ENCODE measurements around the gene CACNA1I.

The CACNA1I gene

DNA sequence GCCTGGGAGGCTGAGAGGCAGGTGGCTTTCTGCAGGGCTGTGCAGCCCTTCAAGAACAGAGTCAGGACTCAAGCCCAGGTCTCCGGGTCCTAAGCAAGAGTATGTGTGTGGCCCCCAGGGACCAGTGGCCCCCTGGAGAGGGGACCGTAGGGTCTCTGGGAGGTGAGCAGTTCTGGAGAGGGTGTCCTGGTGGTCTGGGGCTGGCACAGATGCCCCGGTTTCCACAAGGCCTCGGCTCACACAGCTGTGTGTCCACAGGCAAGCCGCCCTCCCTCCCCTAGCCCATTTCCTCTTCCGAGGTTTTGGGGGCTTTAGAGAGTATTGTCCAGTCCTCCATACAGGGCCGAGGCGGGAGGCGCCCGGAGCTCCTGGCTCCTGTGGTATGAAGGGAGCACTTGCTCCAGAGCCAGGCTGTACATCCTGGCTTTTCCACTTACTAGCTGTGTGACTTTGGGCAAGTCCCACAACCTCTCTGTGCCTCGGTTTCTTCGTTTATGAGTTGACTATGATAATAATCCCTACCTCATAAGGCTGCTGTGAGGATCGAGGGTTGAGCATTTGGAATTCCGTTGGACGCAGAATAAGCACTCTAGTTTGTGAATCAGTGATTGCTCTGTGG, 34.6 kb upstream of the CACNA1I start:
- no peak for DNase-seq (ENCODE audit: low read depth)

DNA sequence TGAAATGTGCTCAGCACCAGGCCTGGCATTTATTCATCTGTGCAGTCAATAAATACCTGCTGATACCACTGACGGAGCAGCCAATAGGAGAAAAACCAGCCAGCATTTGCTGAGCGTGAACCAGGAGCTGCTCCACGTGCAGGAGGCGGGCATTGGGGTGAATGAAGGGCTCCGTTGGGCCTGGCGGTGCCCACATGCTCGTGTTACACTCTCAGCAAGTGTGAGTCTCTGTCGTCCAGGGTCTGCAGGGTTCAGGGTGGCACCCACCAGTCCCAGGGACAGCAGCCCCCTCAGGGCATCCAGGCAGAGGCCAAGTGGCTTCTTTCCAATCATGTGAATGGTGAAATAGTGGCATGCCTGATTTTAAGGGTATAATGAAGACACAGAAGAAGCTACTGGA, 33.8 kb upstream of the CACNA1I start:
- no peak for DNase-seq (ENCODE audit: low read depth)

DNA sequence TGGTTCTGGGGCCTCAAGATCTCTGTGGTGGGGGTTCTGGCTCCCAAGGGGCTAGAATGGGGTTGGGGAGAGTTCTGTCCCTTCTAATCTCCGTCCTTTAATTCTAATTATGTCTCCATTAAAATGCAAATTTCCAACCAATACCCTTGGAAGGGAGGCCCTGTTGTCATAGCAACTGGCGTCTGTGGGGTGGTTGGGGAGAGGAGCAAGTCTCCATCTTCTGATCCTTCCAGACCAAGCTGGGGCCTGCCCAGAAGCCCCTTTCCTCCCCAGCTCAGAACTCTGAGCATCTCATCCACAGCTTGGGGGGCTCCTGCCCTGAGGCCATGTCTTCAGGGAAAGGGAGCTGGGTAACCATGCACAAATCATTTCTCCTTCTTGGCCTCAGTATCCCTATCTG, 32.6 kb upstream of the CACNA1I start:
- no peak for DNase-seq (ENCODE audit: low read depth)

DNA sequence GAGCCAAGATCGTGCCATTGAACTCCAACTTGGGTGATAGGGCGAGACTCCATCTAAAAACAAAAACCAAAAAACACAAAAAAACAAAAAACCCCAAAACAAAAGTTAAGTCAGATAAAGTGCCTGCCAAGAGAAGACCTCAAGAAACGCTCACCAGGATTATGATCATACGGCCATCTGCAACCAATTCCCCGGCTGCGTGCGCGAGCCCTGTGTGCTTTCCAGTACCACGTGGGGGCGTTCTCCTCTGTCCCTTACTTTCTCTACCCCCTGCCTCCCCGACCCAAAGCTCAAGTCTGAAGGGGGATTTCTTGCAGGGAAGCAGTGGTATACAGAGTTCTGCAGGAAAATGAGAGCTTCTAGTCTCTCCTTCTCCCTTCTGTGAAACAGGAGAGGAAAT, 27.5 kb upstream of the CACNA1I start:
- no peak for DNase-seq (ENCODE audit: low read depth)

DNA sequence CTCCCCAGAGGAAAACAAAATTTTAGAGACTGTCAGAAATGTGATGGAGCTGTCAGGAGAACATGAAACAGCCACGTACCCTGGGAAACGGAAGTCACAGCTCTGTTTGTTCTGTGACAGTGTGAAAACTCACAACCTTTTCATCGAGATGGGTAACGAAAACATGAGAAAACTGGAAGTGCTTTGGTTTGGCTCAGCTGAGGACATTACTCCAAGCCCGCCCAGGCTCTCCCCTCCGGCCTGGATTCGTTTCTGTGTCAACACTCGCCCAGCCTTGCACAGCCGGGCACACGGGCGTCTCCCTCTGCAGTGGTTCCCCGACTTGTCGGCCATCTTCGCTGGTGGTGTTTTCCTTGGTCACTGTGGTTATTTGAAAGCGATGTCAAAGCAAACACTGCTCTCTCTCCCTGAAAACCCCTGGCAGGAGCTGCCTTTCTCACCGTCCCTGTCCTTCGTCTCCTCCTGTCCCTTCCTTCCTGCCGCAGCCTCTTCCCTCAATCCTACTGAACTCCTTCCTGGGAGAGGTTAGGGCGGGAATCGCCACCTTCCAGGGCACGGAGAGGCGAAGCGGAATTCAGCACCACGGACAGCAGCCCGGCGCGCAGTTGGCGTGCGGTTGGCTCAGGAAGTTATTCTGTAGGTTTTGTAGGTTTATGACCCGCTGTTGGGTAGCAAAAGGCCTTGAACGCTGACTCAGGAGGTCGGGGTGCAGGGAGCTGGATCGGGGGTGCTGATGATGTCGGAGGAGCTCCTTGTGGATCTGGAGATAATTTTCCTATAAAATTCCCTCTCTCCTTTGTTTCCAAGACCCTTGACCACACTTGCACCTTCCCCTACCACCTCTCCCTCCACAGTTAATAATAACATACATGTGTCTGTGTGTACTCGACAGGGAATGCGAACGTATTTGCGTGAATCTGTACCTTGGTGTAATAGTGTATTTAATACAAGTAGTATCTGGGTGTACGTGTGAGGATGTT, 24.9 kb upstream of the CACNA1I start:
- peak; percentile 61 for DNase-seq (ENCODE audit: low read depth)

DNA sequence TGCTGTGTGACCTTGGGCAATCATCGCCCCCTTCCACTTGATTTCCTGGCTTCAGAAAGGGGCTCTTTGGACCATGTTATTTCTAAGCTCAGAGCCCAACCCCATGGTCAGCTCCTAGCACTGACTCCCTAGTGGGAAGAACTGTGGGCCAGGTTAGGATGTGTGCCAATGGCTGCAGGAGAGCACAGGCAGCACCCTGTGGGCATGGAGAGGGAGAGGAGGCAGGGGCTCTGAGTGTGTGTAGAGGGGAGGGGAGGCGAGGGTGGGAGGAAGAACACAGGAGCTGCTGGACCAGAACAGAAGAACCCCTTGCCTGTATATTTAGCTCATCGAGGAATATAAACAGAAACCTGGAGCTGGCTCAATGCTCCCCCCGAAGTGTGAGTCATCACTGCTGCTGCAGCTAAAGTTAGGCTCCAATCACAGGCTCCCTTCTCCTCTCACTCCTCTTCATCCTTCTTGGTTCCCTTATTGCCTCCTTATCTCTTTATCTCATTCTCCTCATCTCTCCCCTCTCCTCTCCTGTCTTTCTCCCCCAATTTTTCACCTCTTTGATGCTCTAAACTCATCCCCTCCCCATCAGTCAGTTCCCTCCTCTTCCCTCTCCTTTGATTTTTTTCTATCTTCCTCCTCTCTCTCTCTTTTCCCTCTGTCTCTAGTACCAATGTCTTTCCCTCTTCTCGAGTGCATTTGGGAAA, 23.5 kb upstream of the CACNA1I start:
- no peak for DNase-seq (ENCODE audit: low read depth)

DNA sequence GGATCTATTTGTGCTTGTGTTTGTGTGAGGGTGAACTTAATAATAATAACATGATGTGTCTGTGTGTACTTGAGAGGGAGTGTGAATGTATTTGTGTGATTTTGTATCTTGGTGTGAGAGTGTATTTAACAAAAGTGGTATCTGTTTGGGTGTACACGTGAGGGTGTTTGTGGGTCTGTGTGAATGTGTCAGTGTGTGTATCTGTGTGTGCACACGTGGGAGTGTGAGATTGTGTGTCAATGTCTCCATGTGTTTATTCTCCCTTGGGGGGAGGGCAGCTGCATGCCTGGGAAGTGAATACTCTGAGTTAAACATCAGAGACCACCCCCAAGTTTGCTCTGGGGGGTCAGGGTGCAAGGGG, 23.0 kb upstream of the CACNA1I start:
- no peak for DNase-seq (ENCODE audit: low read depth)

DNA sequence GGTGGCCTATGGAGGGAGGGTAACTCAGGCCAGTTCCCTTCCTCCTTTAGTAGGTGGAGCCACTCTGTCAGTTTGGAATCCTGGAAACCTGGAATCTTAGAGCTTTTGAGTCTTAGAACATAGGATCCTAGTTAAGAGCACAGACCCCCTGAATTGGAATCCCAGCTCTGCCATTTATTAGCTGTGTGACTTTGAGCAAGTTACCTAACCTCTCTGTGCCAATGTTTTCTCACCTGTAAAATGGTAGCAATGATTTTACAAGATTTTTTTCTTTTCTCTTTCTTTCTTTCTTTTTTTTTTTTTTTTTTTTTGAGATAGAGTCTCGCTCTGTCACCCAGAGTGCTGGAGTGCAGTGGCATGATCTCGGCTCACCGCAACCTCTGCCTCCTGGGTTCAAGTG, 17.1 kb upstream of the CACNA1I start:
- DNase-seq (ENCODE audit: low read depth): no peak

DNA sequence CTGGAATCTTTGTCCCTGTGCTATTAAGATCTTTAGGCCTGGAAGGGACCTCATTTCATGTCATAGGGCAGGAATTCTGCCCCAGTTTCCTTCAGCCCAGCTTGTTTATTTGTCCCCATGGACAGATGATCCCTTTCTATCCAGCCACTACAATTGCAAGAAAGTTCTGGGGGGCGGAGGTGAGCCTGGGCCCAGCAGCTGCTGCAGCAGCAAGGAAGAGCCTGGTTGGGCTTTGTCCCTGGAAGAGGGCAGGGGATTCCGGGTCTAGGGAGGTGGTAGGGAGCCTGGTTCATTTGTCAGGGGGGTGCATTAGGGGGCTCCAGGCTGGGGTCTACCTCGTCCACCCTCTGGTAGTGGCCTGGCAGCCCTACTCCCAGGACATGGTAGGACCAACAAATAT, 16.4 kb upstream of the CACNA1I start:
- no peak for DNase-seq (ENCODE audit: low read depth)

DNA sequence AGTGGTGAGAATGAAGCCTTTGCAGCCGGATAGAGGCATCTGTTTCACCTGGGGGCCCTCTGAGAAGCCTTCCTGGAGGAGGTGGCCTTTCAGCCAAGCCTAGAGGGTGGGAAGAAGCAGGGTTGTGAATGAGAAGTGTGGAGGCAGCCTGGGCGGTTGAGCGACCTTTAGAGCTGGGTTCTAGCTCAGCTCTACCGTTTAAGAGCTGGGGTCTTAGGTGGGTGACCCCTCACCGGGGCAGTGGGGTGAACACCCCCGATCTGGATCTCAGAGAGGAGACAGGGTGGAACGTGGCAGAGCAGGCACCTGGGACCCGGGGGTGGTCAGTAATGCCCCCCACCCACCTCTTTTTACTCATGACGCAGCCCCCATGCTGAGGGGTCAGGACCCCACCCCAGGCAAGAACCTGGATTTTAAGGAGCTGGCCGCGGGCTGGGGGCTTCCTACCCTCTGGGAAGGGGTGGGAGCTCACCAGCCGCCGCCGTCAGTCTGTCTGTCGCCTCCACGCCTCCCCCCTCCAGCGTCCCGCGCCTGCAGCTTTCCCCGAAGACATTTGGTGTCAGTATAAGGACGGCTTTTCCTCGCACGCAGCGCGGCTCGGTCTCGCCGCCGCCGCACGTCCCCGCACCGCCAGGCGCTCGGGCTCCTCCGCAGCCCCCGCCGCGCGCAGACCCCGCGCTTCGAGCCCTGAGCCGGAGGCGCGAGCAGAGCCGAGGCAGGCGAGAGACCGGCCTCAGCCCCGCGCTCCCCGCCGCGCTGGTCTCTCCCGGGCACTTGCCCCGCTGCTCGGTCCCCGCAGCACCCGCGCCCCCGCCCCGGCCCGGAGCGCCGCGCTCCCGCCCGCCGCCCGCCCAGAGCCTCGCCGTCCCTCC, 13.3 kb upstream of the CACNA1I start:
- DNase-seq (ENCODE audit: low read depth): peak; percentile 18

DNA sequence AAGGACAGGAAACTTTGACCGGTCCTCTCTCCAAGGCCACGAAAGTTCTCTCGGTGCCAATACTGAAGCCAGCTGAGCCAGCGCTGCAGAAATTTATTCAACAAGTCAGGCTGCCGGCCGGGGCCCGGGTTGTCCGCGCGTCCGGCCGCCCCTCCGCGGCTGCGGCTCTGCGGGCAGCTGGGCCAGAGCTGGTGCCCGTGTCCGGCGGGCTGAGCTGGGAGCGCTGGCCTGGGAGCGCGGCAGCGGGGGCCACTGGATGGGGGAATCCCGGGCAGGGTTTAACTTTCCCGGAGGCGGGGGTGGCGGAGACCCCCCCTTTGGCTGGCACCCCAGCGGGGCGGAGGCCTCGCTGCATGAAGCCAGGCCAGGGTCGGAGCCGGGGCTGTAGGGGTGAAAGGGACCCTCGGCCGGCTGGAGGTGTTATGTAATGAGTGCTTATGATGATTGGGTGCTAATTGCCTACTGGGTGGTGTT, 12.3 kb upstream of the CACNA1I start:
- DNase-seq (ENCODE audit: low read depth): no peak

DNA sequence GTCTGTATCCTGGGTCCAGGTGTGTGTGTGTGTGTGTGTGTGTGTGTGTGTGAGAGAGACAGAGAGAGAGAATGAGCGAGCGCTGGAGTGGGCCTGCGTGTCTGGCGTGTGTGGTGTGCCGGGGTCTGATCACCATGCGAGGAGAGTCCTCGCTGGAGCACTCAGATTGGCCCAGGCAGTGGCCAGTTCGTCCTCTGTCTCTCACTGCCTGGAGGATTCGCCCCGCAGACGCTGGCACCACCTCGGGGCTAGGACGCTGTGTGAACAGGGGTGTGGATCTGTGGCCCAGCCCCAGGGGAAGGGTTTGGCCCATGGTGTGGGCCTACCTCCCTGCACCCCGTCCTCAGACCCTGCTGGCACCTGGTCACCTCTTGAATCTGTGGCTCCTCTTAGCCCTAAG, 11.6 kb upstream of the CACNA1I start:
- no peak for DNase-seq (ENCODE audit: low read depth)

DNA sequence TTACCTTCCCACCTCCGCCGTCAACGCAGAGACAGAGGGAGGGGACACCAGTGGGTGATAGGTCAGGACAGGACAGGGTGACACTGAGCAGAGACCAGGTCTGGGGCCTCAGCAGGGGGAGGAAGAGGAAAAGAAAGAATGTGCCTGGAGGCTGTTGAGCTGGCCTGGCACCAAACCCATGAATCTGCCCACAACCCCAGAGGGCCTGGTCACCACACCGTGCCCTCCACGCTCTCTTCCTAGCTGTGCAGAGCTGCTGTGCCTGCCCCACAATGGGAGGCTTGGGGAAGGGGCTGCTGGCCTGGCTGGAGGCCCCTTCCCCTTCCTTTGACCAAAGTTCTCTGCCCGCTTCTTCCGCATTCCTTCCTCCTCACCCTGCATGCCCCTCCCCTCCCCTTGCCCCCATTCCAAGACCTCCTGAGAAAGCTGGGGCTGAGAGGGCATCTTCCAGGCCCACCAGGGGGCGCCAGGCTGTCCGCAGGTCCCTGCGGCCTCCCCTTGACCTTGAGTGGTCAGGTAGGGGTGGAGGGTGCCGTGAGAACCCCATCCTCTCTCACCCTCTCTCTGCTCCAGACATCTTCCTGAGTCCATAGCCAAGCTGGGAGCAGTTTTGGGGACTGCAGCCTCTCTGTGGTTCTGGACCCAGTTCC, 11.0 kb upstream of the CACNA1I start:
- DNase-seq (ENCODE audit: low read depth): no peak

DNA sequence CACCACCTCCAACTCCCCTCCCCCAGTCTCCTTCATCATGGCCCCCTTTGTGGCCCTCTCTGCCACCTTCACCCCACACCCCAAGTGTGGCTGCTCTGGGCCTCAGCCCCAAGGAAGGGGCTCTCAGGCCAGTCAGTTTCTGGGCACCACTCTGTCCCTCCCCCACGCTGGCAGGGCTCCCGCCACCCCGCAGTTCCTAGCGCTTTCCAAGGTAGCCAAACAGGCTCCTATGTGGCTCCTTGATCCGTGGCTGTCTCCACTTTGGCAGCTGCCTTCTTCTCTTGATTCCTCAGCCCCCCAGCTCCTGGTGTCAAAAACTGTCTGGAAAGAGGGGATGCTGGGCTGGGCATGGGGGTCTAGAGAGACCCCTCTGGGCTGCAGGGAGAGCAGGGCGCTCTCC, 10.4 kb upstream of the CACNA1I start:
- DNase-seq (ENCODE audit: low read depth): no peak

DNA sequence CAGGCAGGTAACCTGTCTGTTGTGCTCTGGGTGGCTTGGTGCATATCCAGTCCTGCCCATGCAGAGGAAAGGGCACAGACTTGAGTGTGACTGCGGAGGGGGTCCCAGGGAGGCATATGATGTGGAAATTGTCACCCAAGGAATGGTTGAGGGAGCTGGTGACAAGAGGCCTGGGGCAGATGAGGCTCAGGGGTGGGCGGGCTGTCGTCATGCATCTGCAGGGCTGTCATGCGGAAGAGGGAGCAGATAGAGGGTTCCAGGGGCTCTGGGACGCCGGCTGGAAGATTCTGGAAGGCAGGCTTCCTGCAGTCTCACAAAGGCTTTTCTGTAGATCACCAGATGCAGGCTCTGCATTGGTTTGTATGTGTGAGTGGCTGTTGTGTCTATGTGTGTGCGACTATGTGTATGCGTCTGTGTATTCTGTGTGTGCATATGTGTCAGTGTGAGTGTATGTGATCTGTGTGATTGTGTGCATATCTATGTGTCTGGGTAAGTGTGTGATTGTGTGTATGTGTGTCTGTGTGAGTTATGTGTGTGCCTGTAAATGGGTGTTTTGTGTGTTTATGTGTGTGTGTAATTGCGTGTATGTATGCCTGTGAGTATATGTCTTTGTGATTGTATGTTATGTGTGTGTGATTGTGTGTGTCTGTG, 7.6 kb upstream of the CACNA1I start:
- DNase-seq (ENCODE audit: low read depth): no peak

DNA sequence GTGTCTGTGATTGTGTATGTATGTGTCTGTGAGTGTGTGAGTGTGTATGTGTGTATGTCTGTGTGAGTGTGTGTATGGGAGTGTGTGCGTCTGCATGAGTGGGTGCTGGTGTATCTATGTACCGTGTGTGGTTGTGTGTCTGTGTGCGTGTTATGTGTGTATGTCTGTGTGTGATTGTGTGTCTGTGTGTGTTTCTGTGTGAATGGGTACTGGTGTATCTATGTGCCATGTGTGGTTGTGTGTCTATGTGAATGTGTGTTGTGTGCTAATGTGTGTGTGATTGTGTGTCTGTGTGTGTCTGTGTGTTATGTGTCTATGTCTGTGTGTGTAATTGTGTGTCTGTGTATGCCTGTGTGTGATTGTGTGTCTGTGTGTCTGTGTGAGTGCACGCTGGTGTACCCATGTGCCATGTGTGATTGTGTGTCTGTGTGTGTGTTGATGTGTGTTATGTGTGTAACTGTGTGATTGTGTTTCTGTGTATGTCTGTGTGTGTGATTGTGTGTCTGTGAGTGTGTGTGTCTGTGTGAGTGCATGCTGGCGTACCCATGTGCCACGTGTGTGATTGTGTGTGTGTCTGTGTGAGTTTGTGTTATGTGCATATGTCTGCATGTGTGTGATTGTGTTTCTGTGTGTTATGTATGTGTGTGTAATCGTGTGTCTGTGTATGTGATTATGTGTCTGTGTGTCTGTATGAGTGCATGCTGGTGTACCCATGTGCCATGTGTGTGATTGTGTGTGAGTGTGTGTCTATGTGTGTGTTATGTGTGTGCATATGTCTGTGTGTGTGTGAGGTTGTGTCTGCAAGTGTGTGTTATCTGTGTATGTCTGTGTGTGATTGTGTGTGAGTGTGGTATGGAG, 6.8 kb upstream of the CACNA1I start:
- no peak for DNase-seq (ENCODE audit: low read depth)

DNA sequence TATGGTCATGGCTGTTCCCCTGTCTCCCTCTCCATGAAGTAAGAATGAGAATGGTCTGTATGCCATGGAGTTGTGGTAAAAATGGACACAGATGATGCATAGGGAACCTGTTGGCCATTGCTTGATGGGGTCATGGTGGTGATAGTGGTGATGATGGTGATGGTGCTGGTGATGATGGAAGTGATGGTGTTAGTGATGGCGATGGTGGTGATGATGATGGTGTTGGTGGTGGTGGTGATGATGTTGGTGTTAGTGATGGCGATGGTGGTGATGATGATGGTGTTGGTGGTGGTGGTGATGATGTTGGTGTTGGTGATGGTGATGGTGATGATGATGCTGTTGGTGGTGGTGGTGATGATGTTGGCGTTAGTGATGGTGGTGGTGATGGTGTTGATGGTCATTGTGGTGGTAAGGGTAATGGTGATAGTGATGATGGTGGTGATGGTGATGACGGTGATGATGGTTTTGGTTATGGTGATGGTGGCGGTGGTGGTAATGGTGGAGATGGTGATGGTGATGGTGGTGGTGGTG, 5.1 kb upstream of the CACNA1I start:
- no peak for DNase-seq (ENCODE audit: low read depth)

DNA sequence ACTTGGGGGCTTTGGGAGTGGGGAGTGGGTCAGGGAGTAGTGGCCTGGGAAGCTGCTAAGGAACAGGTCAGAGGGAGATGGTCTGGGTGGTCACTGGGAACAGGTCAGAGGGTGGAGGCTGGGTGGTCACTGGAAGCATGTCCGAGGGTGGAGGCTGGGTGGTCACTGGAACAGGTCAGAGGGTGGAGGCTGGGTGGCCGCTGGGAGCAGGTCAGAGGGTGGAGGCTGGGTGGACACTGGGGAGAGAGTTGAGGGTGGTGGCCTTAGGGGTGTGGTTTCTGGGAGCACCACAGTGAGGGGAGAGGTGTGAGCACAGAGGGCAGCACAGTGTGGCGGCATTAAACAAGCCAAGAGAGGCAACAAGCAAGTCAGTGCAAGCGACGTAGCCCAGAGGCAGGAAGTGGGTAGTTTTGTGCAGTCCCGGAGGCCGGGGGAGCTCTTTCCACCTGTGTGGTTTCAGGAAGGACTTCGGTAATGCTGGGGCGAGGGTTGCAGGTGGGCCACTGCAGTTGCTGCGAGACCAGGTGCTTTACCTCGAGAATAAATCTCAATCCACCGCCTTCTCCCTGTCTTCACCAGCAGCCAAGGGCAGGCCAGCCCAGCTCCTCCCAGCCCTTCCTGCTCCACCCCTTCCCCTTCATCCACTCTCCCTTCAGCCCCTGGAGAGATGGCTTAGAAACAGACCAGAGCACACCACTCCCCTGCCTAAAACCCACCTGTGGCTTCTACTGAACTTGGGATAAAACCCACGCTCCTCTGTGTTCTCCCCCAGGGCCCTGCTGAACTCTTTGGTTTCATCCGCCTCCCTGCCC, 3.2 kb upstream of the CACNA1I start:
- no peak for DNase-seq (ENCODE audit: low read depth)

Measured in stimulated activated CD8-positive, alpha-beta memory T cell treated with anti-CD3 and anti-CD28 coated beads, Interleukin-15, amount 100 ng/mL, for 1 hour (primary cell).